Mesenchymal stem cell (in vitro differentiated cells and primary cell): Measurements from ENCODE around the gene BMI1.

ENCODE experiments used
- DNase-seq: peaks from one replicate; pipeline ENCODE4 v3.0.0-alpha.2; 2013
- H2AFZ ChIP-seq: one replicate; pipeline ENCODE4 v1.6.1; 2013; ENCODE audit warnings: low read depth, mild to moderate bottlenecking, control low read depth, inconsistent platforms, low read length, moderate library complexity
- H2AK5ac ChIP-seq: 2 replicates; pipeline ENCODE4 v1.6.1; 2013; ENCODE audit warnings: low read length, moderate library complexity, mild to moderate bottlenecking, inconsistent platforms; ENCODE audit not compliant: severe bottlenecking
- H2BK120ac ChIP-seq: one replicate; pipeline ENCODE4 v1.6.1; 2013; ENCODE audit warnings: low read depth, mild to moderate bottlenecking, inconsistent platforms, low read length, moderate library complexity
- H2BK12ac ChIP-seq, 2 experiments: one replicate each; pipeline ENCODE4 v1.6.1; 2013; ENCODE audit warnings: inconsistent platforms in 2 of 2, low read length in 2 of 2, mild to moderate bottlenecking in 2 of 2, moderate library complexity in 2 of 2, control low read depth in 1 of 2
- H2BK15ac ChIP-seq: one replicate; pipeline ENCODE4 v1.6.1; 2013; ENCODE audit warnings: mild to moderate bottlenecking, low read depth, inconsistent platforms; ENCODE audit not compliant: poor library complexity, severe bottlenecking
- H2BK5ac ChIP-seq: 2 replicates; pipeline ENCODE4 v1.6.1; 2013; ENCODE audit warnings: low read depth, mild to moderate bottlenecking, low read length, control low read depth, inconsistent platforms; ENCODE audit not compliant: poor library complexity, severe bottlenecking
- H3K14ac ChIP-seq, 2 experiments: one replicate each; pipeline ENCODE4 v1.6.1; 2013; ENCODE audit warnings: inconsistent platforms in 2 of 2, low read length in 2 of 2, control low read depth in 1 of 2, mild to moderate bottlenecking in 1 of 2, moderate library complexity in 1 of 2
- H3K18ac ChIP-seq, 2 experiments: one replicate each; pipeline ENCODE4 v1.6.1; 2013; ENCODE audit warnings: inconsistent platforms in 2 of 2, low read length in 2 of 2, control low read depth in 1 of 2, low read depth in 1 of 2, mild to moderate bottlenecking in 1 of 2
- H3K23ac ChIP-seq, 2 experiments: one replicate each; pipeline ENCODE4 v1.6.1; 2013; ENCODE audit warnings: inconsistent platforms in 2 of 2, low read length in 2 of 2, mild to moderate bottlenecking in 2 of 2, moderate library complexity in 2 of 2, control low read depth in 1 of 2
- H3K27ac ChIP-seq: 2 replicates; pipeline ENCODE4 v1.5.1; 2013; ENCODE audit warnings: mild to moderate bottlenecking, moderate library complexity, low read length, control low read depth, inconsistent platforms; ENCODE audit not compliant: poor library complexity, severe bottlenecking
- H3K27me3 ChIP-seq, 2 experiments: 2 replicates each; pipeline versions ENCODE4 v1.6.1 to v1.7.0; 2013; ENCODE audit warnings: low read length in 2 of 2, mild to moderate bottlenecking in 2 of 2, moderate library complexity in 2 of 2, control low read depth in 1 of 2, inconsistent platforms in 1 of 2; ENCODE audit not compliant: control insufficient read depth in 1 of 2, insufficient read depth in 1 of 2
- H3K36me3 ChIP-seq, 2 experiments: 2 replicates each; pipeline versions ENCODE4 v1.6.1 to v1.7.0; 2013; ENCODE audit warnings: low read length in 2 of 2, control low read depth in 1 of 2, inconsistent platforms in 1 of 2, low read depth in 1 of 2, mild to moderate bottlenecking in 1 of 2; ENCODE audit not compliant: insufficient read depth in 2 of 2, control insufficient read depth in 1 of 2
- H3K4ac ChIP-seq, 2 experiments: one replicate each; pipeline ENCODE4 v1.6.1; 2013; ENCODE audit warnings: inconsistent platforms in 2 of 2, low read length in 2 of 2, mild to moderate bottlenecking in 2 of 2, moderate library complexity in 2 of 2, control low read depth in 1 of 2, low read depth in 1 of 2
- H3K4me1 ChIP-seq: 2 replicates; pipeline ENCODE4 v1.6.1; 2013; ENCODE audit warnings: low read depth, low read length, control low read depth; ENCODE audit not compliant: control insufficient read depth, insufficient read depth
- H3K4me2 ChIP-seq: 2 replicates; pipeline ENCODE4 v1.6.1; 2013; ENCODE audit warnings: low read length, mild to moderate bottlenecking, inconsistent platforms; ENCODE audit not compliant: poor library complexity, severe bottlenecking
- H3K4me3 ChIP-seq, 2 experiments: 2 replicates each; pipeline versions ENCODE4 v1.5.1 to v1.7.0; 2013; ENCODE audit warnings: low read length in 2 of 2, mild to moderate bottlenecking in 2 of 2, control low read depth in 1 of 2, low read depth in 1 of 2; ENCODE audit not compliant: insufficient read depth in 1 of 2
- H3K79me1 ChIP-seq: replicated peaks from 2 replicates; pipeline ENCODE4 v1.6.1; 2013; ENCODE audit warnings: mild to moderate bottlenecking, control low read depth, low read length, inconsistent platforms; ENCODE audit not compliant: poor library complexity, severe bottlenecking
- H3K9ac ChIP-seq: 2 replicates; pipeline ENCODE4 v1.7.0; 2013; ENCODE audit warnings: mild to moderate bottlenecking, low read length, moderate library complexity
- H3K9me3 ChIP-seq: 2 replicates; pipeline ENCODE4 v1.7.0; 2013; ENCODE audit warnings: mild to moderate bottlenecking, low read length; ENCODE audit not compliant: control insufficient read depth
- H4K8ac ChIP-seq: one replicate; pipeline ENCODE4 v1.6.1; 2013; ENCODE audit warnings: inconsistent platforms, mild to moderate bottlenecking, low read length, moderate library complexity
- H4K91ac ChIP-seq: one replicate; pipeline ENCODE4 v1.6.1; 2013; ENCODE audit warnings: mild to moderate bottlenecking, low read length, inconsistent platforms
- WGBS: methylation state at CpG from one replicate; pipeline ENCODE4 v1.1.7; 2013; ENCODE audit warnings: mixed read lengths; 5-methylcytosine and 5-hydroxymethylcytosine counted together

BMI1 gene

DNA sequence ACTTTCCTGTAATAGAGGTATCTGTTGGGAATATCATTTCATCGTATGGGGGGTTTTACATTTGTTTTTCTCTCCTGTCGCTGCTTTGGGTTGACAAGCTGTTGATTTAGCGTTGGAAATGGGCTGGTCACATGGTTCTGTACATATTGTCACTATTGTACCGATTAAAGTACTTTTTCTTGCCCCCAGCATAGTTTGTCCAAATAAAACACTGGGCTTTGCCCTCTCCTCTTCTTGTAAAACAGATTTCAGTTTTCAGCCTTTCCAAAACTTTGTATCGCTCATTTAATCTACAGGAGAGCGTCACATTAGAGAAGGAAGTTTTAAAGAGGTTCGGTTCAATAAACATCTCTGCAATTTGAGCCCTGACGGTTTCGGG is 4.0 kb downstream of the BMI1 start:
- 1% methylated on average over 8 of the region's 9 CpGs for whole genome bisulfite sequencing

DNA sequence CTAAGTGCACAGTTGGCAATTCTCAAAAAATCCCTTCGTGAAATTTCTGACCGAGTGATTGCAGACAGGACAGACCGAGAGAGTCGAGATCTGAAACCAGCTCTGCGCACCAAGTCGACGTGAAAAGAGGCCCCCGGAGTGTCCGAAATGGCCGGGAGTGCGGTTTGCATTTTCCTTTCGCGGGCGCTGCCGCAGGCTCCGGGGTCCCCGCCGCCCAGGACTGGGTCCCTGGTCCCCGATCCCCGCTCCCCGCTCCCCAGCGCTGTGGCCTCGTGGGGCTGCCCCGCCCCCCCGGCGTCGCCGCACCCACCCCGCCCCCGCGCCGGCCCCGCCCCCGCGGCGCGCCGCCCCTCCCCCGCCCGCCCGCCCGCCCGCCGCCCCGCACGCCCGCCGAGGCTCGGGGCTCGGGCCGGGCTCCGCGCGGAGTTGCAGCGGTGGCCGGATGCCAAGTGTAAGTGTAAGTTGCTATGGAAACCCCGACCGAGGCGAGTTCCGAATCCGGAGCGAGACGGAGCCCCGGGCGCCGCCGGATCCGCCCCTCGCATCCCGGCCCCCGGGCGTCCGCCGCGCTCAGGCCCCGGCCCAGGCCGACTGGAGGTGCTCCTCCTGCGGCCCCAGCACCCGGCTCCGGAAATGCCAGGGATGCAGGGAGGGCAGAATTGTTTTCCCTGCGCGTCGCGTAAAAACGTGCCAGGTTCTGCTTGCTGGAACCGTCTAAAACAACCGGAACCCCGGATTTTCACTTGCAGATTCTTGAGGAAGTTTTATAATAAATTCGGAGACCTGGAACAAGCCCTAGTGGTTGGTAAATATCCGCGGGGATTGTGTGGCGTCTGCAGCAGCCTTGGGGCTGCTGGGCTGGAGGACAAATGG is 4.6 kb downstream of the BMI1 start:
- no peak overlapping the region for H3K23ac ChIP-seq
- no peaks in the 10 kb centered on the region for H3K9me3 ChIP-seq
- no peak overlapping the region for H2BK12ac ChIP-seq
- H3K18ac ChIP-seq = peak overlapping the region; percentile 33 to 48
- H3K9ac ChIP-seq = peak overlapping the region; percentile 89
- no peak overlapping the region for H2BK15ac ChIP-seq
- no peak overlapping the region for H2AFZ ChIP-seq
- WGBS = under 1% methylated on average over 40 of the region's 92 CpGs
- H3K4ac ChIP-seq = no peak overlapping the region
- no peak overlapping the region for H2BK5ac ChIP-seq
- peak overlapping the region; percentile 70 for H3K27ac ChIP-seq
- H3K14ac ChIP-seq = no peak overlapping the region
- H4K91ac ChIP-seq = no peak overlapping the region
- peaks cover 3 to 40% of the 10 kb centered on the region in 2 experiments for H3K36me3 ChIP-seq
- no peaks in the 10 kb centered on the region for H3K4me1 ChIP-seq
- peak overlapping the region; percentile 65 to 83 for H3K4me3 ChIP-seq
- H3K4me2 ChIP-seq = peak overlapping the region; percentile 98
- H2AK5ac ChIP-seq = no peak overlapping the region
- H3K27me3 ChIP-seq = peaks cover 22 to 29% of the 10 kb centered on the region in 2 experiments
- DNase-seq = peak; percentile 70
- peak overlapping the region; percentile 5 for H2BK120ac ChIP-seq
- H3K79me1 ChIP-seq = peaks cover 8% of the 10 kb centered on the region
- H4K8ac ChIP-seq = no peak overlapping the region

More for the DNA sequence above, 4.0 kb downstream of the BMI1 start:
- peak overlapping the region; percentile 79 for H3K4me2 ChIP-seq
- no peak overlapping the region for H4K8ac ChIP-seq
- H3K9ac ChIP-seq = peak overlapping the region; percentile 87
- peaks cover 22 to 29% of the 10 kb centered on the region in 2 experiments for H3K27me3 ChIP-seq
- H2AFZ ChIP-seq = no peak overlapping the region
- H3K79me1 ChIP-seq = peaks cover 8% of the 10 kb centered on the region
- no peak overlapping the region for H2BK15ac ChIP-seq
- H3K23ac ChIP-seq = no peak overlapping the region
- no peak for DNase-seq
- peaks cover 3 to 35% of the 10 kb centered on the region in 2 experiments for H3K36me3 ChIP-seq
- H3K14ac ChIP-seq = no peak overlapping the region
- no peak overlapping the region for H3K27ac ChIP-seq
- no peak overlapping the region for H2AK5ac ChIP-seq
- H2BK12ac ChIP-seq = no peak overlapping the region
- no peak overlapping the region for H3K4ac ChIP-seq
- H3K9me3 ChIP-seq = no peaks in the 10 kb centered on the region
- H4K91ac ChIP-seq = no peak overlapping the region
- H3K4me1 ChIP-seq = no peaks in the 10 kb centered on the region
- H3K4me3 ChIP-seq = peak overlapping the region in 1 of 2 experiments; percentile 83
- no peak overlapping the region for H3K18ac ChIP-seq
- no peak overlapping the region for H2BK5ac ChIP-seq
- no peak overlapping the region for H2BK120ac ChIP-seq

DNA sequence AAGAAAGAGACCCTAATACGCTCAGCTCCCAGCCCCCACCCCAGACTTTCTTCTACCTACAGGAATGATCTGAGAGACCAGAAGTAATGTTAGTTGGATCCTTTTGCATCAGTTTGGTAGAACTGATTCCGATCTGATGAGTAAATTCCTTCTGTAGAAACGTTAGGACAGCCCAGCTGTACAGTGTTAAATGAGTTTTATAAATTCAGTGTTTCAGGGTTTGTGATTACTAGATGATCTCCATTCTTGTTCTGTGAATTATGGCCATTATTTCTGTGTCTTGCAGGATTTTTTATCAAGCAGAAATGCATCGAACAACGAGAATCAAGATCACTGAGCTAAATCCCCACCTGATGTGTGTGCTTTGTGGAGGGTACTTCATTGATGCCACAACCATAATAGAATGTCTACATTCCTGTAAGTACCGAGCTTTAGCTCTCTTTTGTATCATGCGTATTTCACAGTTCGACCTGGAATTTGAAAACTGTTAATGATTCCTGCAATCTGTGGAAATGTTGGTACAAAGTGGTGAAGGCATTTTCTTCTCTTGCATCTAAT is 5.3 kb downstream of the BMI1 start:
- WGBS = 52% methylated on average over 7 of the region's 8 CpGs
- H3K9me3 ChIP-seq = no peaks in the 10 kb centered on the region
- no peak overlapping the region for H3K14ac ChIP-seq
- H3K23ac ChIP-seq = no peak overlapping the region
- H2BK12ac ChIP-seq = no peak overlapping the region
- no peak overlapping the region for H2BK15ac ChIP-seq
- peaks cover 3 to 40% of the 10 kb centered on the region in 2 experiments for H3K36me3 ChIP-seq
- H3K4me2 ChIP-seq = peak overlapping the region; percentile 98
- no peak overlapping the region for H4K91ac ChIP-seq
- no peak overlapping the region for H2BK5ac ChIP-seq
- H2AFZ ChIP-seq = no peak overlapping the region
- peak overlapping the region; percentile 70 for H3K27ac ChIP-seq
- H3K27me3 ChIP-seq = peaks cover 22 to 29% of the 10 kb centered on the region in 2 experiments
- peak overlapping the region; percentile 65 to 77 for H3K4me3 ChIP-seq
- H3K79me1 ChIP-seq = peaks cover 8% of the 10 kb centered on the region
- H3K4ac ChIP-seq = no peak overlapping the region
- H3K9ac ChIP-seq = peak overlapping the region; percentile 89
- no peak overlapping the region for H2AK5ac ChIP-seq
- H4K8ac ChIP-seq = no peak overlapping the region
- no peak overlapping the region for H2BK120ac ChIP-seq
- no peaks in the 10 kb centered on the region for H3K4me1 ChIP-seq
- no peak overlapping the region for H3K18ac ChIP-seq
- DNase-seq = no peak

DNA sequence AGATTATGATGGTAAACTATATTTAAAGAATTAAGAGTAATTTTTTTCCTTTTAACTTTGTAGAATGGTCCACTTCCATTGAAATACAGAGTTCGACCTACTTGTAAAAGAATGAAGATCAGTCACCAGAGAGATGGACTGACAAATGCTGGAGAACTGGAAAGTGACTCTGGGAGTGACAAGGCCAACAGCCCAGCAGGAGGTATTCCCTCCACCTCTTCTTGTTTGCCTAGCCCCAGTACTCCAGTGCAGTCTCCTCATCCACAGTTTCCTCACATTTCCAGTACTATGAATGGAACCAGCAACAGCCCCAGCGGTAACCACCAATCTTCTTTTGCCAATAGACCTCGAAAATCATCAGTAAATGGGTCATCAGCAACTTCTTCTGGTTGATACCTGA is 8.3 kb downstream of the BMI1 start:
- H3K4ac ChIP-seq = no peak overlapping the region
- H4K8ac ChIP-seq = no peak overlapping the region
- H3K4me2 ChIP-seq = no peak overlapping the region
- H3K27ac ChIP-seq = no peak overlapping the region
- H2BK12ac ChIP-seq = no peak overlapping the region
- no peak for DNase-seq
- peaks cover 3 to 40% of the 10 kb centered on the region in 2 experiments for H3K36me3 ChIP-seq
- no peak overlapping the region for H2BK5ac ChIP-seq
- no peak overlapping the region for H2BK120ac ChIP-seq
- H3K27me3 ChIP-seq = peaks cover 9 to 21% of the 10 kb centered on the region in 2 experiments
- H2BK15ac ChIP-seq = no peak overlapping the region
- WGBS = 94% methylated on average over 2 of the region's 3 CpGs
- no peak overlapping the region for H3K18ac ChIP-seq
- no peak overlapping the region for H4K91ac ChIP-seq
- H3K14ac ChIP-seq = no peak overlapping the region
- H3K23ac ChIP-seq = no peak overlapping the region
- no peak overlapping the region for H2AK5ac ChIP-seq
- H3K9ac ChIP-seq = no peak overlapping the region
- H3K4me1 ChIP-seq = peaks cover 2% of the 10 kb centered on the region
- H2AFZ ChIP-seq = no peak overlapping the region
- H3K79me1 ChIP-seq = peaks cover 3% of the 10 kb centered on the region
- no peak overlapping the region for H3K4me3 ChIP-seq
- no peaks in the 10 kb centered on the region for H3K9me3 ChIP-seq
